Stomach (tissue), 4 donors: ENCODE data around the gene TMTC2.

Experiments used
- POLR2A ChIP-seq, 4 donors: fragments of 450-650 bp; IDR thresholded peaks; one replicate each; pipeline ENCODE4 v1.6.1; 2016; ENCODE audit warnings: antibody characterized with exemption in 4 of 4, control low read depth in 2 of 4, mild to moderate bottlenecking in 1 of 4, moderate library complexity in 1 of 4
- TF ChIP-seq, protein P1 (sequence below), 7 experiments: fragments of 450-650 bp in 4 of 7; fragments of 200-600 bp in 3 of 7; sonication (generic) in 3 of 7; IDR thresholded peaks; one replicate each; pipeline ENCODE4 v1.5.1; 2016 to 2019; ENCODE audit warnings: antibody characterized with exemption in 7 of 7, control low read depth in 2 of 7, mild to moderate bottlenecking in 1 of 7

DNA sequence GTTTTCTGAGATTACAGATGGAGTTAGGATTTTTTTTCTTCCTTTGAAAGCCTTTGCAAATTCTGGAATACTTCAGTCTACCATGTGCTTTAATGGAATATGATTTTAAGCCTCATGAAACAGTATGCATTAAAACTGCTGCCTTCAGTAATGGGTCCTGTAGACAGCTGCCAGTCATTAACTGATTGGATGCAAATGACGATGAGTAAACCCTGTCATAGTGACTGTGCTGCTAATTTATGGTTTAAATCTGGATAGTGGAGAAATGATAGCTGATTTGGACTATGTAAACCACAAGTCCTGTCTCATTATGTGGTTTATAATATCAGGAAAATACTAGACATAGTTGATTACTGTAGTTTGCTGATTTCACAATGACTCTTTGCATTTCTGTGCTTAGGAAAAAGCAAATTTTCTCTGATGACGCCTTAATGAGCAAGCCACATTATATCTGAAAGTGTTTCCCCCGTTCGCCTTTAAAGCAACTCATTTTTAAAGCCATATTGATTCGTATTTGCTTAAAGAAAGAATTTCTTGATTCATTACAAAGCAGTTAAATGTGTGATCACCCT is 217.6 kb downstream of the TMTC2 start:
- TF ChIP-seq, protein P1, sequence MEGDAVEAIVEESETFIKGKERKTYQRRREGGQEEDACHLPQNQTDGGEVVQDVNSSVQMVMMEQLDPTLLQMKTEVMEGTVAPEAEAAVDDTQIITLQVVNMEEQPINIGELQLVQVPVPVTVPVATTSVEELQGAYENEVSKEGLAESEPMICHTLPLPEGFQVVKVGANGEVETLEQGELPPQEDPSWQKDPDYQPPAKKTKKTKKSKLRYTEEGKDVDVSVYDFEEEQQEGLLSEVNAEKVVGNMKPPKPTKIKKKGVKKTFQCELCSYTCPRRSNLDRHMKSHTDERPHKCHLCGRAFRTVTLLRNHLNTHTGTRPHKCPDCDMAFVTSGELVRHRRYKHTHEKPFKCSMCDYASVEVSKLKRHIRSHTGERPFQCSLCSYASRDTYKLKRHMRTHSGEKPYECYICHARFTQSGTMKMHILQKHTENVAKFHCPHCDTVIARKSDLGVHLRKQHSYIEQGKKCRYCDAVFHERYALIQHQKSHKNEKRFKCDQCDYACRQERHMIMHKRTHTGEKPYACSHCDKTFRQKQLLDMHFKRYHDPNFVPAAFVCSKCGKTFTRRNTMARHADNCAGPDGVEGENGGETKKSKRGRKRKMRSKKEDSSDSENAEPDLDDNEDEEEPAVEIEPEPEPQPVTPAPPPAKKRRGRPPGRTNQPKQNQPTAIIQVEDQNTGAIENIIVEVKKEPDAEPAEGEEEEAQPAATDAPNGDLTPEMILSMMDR (IDR thresholded peaks at IDR 0.05) = no peak
- TF ChIP-seq POLR2A (IDR thresholded peaks at IDR 0.05) = no peak
